Measurements from ENCODE around the gene ZFYVE9.
"Not testable (repeated sequence)": the region's sequence is repeated elsewhere in the genome, so short reads cannot be mapped to it uniquely, and the experiment has no call there.

ZFYVE9 gene, protein sequence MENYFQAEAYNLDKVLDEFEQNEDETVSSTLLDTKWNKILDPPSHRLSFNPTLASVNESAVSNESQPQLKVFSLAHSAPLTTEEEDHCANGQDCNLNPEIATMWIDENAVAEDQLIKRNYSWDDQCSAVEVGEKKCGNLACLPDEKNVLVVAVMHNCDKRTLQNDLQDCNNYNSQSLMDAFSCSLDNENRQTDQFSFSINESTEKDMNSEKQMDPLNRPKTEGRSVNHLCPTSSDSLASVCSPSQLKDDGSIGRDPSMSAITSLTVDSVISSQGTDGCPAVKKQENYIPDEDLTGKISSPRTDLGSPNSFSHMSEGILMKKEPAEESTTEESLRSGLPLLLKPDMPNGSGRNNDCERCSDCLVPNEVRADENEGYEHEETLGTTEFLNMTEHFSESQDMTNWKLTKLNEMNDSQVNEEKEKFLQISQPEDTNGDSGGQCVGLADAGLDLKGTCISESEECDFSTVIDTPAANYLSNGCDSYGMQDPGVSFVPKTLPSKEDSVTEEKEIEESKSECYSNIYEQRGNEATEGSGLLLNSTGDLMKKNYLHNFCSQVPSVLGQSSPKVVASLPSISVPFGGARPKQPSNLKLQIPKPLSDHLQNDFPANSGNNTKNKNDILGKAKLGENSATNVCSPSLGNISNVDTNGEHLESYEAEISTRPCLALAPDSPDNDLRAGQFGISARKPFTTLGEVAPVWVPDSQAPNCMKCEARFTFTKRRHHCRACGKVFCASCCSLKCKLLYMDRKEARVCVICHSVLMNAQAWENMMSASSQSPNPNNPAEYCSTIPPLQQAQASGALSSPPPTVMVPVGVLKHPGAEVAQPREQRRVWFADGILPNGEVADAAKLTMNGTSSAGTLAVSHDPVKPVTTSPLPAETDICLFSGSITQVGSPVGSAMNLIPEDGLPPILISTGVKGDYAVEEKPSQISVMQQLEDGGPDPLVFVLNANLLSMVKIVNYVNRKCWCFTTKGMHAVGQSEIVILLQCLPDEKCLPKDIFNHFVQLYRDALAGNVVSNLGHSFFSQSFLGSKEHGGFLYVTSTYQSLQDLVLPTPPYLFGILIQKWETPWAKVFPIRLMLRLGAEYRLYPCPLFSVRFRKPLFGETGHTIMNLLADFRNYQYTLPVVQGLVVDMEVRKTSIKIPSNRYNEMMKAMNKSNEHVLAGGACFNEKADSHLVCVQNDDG (N-terminal part only)

DNA sequence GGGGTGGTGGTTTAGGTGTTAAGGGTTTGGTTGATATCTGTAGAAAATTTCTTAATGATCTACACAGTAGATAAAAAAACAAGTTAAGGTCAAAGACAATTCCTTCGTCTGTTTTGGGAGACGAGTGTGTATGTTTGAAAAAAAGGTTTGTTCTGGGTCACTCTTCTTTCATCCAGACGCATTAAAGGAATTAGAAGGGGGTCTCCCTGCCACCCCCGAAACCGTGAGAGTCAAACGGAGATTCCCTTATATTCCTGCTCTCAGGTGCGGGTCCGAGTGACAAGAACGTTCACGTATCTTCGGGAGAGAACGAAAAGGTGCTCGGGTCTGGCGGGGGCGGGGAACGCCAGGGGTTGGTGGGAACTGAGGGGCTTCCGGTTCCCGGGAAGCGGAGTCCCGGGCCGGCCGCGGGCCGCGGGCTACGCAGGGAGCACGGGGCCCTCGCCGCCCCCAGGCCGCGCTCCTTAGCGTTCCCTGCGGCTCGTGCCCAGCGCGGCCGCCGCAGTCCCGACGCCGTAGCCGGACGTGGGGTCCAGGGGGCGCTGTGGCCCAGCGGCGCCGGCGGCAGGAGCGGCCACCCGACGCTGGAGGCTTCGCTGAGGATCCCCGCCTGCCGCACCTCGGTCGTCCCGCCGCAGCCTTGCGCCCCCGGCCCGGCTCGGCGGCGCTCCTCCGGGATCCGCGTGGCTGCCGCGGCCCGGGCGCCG, at the start of gene ZFYVE9:
ZFYVE9 (plus strand) TSS at position 577 of the 707 bp plus-strand sequence. CDS start 91,118 bp downstream, outside the sequence.
- peak; percentile 41 to 70 (median 56) for DNase-seq

DNA sequence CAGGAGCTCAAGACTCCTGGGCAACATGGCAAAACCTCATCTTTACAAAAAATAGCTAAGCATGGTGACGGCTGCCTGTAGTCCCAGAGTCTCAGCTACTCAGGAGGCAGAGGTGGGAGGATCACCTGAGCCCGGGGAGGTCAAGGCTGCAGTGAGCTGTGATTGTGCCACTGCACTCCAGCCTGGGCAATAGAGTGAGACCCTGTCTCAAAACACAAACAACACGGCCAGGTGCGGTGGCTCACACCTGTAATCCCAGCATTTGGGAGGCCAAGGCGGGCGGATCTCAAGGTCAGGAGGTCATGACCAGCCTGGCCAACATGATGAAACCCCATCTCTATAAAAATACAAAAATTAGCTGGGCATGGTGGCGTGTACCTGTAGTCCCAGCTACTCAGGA, 47.6 kb upstream of the ZFYVE9 start:
- DNase-seq = not testable (repeated sequence)

DNA sequence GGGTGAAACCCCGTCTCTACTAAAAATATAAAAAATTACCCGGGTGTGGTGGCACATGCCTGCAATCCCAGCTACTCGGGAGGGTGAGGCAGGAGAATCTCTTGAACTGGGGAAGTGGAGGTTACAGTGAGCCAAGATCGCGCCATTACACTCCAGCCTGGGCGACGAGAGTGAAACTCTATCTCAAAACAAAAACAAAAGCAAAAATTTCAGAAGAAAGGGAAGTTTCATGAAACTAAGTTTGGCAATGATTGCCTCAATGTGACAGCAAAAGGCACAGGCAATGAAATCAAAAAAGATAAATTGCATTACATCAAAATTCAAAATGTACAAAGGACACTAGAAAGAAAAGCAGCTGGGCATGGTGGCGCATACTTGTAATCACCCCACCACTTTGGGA, 45.7 kb upstream of the ZFYVE9 start:
- DNase-seq = no peak

DNA sequence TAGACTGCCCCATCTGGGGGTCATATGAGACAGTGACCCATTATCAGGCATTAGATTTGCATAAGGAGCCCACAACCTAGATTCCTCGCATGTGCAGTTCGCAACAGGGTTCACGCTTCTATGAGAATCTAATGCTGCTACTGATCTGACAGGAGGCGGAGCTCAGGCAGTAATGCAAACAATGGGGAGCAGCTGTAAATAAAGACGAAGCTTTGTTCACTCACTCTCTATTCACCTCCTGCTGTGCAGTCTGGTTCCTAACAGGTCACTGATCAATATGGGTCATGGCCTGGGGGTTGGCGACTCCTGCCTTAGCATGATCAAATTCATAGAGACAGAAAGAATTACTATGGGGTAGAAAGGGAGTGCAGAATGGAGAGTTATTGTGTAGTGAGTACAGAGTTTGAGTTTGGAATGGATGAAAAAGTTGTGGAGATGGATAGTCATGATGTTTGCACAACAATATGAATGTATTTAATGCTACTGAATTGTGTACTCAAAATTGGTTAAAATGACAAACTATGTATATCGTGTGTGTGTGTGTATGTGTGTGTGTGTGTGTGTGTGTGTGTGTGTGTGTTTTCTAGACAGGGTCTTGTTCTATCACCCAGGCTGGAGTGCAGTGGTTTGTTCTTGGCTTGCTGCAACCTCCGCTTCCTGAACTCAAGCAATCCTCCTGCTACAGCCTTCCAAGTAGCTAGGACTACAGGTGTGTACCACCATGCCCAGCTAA, 43.6 kb upstream of the ZFYVE9 start:
- DNase-seq = no peak

DNA sequence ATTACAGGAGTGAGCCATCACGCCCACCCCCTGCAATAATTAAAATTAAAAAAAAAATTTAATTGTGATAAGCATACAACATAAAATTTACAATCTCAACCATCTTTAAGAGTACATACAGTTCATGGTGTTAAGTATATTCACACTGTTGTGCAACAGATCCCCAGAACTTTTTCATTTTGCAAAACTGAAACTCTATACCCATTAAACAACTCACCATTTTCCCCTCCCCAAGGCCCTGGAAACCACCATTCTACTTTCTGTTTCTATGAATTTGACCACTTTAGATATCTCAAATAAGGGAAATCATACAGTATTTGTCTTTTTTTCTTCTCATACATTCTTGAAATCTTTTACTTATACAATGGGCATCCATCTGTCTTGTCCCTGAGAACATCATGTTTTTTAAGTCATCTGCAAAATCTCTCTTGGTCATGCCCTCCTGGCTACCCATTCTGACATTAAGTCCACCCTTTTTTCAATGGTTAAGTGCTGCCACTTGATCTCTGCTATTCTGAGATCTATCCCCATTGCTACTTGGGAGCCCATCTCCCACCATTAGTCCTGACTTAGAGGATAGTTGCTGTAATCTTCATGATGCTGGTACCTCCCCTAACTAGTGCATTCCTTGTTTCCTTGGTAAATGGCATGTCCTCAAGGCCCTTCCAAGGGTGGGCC, 39.4 kb upstream of the ZFYVE9 start:
- no peak for DNase-seq

DNA sequence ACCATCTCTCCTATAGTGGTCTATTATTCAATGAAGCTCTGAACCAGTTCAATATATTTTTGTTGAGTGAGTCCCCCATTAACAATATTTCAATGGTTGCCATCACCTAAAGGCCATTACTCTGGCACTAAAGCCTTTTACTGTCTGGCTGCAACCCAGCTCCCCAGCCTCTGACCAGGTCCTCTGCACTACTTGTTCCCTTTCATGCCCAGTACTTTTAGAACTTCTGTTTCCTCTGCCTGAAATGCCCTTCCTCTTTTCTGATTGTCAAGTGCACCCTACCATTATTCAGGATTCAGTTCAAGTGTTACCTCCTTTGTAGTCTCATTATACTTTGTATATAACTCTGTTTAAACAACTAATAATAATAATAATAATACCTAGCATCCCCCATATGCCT, 30.4 kb upstream of the ZFYVE9 start:
- no peak for DNase-seq

DNA sequence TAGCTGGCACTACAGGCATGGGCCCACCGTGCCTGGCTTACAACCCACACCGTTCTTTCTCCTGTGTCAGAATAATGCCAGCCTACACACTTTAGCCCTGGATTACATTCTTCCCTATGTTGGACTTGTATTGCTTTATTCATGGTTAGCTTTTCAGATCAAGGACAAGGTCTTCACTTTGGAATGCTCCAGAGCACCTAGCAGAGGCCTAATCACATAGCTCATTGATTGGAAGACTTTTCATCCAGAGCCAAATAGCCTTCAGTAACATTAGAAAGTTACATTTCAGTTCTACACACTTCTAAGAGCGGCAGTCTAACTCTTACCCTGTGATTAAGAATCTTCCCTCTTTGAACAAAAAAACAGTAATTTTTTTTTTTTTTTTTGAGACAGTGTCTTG, 29.4 kb upstream of the ZFYVE9 start:
- no peak for DNase-seq

DNA sequence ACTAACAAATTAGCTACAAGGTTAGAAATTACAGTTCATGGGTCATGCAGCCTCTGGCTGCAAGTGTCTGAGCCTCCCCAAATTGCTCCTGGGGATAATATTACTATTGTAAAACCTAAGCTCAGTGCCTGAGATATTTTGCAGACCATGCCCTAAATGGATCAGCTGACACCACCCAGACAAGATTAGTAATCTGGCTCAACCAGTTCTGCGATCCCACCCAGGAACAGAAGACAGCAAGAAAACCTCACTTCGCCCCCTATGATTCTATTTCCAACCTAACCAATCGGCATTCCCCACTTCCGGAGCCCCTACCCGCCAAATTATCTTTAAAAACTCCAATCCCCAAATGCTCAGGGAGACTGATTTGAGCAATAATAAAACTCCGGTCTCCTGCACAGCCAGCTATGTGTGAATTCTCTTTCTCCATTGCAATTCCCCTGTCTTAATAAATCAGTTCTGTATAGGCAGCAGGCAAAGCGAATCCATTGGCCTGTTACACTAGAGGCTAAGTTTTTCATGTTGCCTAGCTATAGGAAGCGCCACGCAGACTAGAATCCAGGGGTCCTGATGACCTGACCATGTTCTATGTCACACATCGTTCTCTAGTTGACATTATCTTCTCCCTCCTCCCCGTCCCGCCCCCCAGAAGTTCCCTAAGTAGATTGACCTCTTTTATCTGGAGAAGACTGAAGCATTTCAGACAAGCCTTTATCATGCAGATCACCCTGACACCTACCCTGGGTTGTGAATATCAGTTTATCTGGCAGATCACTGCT, 22.4 kb upstream of the ZFYVE9 start:
- no peak for DNase-seq

DNA sequence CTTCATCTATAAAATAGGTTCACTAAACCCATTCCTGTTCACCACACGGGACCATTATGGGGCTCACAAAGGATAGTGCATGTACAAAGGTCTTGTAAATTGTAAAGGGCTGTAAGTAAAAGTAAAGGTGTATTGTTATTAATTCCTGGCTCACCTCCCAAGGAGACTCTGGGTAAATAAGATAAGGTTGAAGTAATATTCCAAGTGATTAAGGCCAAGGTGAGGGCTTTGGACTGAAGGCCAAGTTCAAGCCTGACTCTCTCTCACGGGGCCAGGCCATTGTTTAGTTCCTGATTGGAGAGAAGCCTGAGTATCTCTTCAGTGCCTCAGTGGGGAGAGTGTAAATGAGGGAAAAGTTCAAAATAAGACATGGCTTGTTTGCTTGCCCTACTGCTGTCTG, 19.5 kb upstream of the ZFYVE9 start:
- no peak for DNase-seq

DNA sequence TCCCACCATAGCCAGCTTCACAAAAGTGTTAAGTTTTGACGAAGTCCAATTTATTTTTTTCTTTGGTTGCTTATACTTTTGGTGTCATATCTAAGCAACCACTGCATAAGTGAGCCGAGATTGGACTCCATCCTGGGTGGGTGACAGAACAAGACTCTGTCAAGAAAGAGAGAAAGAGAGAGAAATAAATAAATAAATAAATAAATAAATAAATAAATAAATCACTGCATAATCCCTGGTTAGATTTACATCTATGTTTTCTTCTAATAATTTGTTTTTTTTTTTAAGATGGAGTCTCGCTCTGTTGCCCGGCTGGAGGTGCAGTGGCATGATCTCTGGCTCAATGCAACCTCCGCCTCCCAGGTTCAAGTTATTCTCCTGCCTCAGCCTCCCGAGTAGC, 18.3 kb upstream of the ZFYVE9 start:
- DNase-seq = no peak

DNA sequence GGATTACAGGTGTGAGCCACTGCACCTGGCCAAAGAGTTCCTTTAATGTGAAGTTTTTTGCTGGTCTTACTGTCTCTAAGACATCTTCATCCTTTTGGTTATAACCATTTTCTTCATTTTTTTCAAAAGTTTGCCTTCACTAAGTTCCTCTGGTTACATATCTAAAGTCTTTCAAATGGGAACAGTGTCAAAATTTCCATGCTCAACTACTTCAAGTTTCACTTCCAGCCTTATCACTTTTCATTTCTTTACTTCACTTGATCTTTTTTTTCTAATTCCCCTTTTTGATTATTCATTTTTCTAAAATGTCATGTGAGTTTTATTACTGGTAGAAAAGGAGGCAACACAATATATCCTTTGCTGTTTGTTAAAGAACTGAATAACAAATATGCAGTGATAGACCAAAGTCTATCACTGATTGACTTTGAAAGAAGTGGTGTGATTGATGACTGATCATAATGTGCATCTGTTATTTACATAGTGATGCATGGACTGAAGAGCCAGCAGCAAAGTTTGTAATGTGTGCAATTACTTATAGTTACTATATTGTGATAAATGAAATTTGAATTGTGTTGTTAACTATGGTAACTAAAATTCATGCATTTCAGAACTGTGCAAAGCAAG, 16.0 kb upstream of the ZFYVE9 start:
- no peak for DNase-seq

DNA sequence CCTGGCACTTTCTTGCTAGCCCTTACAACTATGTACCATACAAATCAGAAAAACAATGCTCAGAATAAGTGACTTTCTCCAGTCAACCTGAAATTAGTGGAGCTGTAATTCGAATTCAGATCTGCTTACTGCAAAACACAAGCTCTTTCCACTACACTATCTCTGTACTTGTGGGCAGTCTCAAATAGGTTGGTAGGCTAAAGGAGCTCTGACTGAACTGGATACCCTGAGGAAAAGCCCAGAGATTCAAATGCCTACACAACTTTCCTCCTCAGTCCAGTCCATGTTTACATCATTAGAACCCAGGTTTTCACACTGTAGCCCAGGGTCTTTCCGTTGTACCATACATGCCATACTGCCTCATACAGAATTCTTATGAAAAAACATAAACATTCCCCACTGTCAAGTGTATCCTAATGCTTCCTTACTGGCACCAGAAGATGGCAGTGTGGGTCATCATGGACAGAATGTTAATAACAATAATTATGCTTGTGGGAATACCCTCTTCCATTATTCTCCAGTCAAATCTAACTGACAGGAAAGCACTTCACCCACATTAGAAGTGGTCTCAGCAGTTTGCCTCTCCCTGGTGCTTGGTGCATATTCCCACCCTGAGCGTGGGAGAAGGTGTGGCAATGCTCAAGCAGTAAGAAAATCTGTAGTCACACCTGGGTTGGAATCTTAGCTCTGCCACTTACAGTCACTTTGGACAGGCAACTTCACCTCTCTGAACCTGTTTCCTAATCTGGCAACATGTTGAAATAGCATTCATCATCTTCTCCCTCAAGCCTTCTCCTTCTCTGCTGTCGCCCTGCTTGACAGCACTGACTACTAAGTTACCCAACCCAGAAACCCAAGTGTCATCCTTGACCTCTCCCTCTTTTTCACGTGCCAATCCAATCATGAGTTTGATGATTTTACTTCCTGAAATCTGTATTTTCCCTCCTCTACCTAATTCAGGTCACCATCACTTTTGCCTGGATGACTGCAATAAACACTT, 14.4 kb upstream of the ZFYVE9 start:
- DNase-seq = peak in 1 of 6 experiments; percentile 5

DNA sequence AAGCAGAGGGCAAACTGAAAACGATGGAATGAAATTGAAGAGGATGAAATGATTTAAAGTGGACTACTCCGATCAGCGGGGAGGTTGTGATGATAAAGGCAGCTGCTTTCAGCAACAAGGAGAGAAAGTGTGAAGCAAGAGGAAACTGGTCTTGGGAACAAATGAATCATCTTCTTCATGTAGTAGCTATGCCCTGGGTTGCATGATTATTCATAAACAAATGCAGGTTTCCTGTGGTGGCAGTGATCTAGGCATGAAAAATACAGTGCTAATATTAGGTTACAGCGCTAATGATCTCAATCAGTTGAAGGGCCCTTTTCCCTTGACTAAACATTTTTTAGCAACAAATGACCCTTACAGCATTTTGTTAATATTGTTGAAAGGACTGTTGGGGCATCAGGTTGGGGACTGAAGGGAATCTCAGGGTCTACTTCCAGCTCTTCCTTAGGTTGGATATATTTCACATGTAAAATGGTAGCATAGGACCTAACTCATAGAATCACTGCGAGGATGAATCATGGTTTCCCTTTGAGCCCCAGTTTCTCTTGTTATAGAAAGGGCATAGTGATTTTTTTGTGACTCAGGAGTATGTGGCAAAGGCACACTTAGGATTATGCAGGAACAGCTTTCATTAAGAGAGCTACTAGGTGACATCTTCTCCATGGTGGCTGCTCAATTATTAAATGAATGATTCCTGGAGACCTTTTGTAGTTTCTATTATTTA, 1.9 kb upstream of the ZFYVE9 start:
- no peak for DNase-seq

DNA sequence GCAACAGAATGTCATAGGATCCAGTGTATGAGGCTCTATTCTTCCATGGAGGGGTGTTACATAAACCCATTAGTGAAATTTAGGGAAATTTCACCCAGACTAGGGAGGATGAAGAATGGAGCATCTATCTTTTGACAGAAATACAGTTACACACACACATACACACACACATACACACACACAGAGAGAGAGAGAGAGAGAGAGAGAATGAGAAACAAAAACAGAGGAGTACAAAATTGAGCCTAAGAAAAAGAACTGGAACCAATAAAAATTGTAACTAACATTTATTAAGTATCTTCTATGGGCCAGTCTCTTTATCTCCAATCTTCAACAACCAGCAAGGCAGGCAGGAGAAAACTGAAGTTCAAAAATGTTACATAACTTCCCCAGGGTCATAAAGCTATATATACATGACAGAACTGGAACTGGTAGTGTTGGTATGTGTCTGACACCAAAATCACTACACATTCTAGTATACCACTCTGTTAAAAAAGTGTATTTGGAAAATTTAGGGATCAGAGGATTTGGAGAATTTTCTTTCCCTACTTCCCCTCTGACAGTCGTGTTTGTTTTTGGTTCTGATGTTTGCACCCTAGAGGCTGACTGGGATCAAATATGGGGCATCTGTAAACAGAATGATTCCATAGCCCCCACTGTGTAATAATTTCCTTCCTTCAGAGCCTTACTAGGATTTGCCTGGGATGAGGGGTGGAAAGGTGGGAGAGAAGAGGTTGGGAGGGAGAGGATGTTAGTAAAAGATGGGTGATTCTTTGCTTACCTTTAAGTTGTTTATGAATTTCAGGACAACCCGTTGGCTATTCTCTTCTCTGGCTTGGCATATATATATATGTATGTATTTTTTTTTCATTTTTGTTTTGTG, 1.0 kb upstream of the ZFYVE9 start:
- DNase-seq = peak in 1 of 6 experiments; percentile 9

DNA sequence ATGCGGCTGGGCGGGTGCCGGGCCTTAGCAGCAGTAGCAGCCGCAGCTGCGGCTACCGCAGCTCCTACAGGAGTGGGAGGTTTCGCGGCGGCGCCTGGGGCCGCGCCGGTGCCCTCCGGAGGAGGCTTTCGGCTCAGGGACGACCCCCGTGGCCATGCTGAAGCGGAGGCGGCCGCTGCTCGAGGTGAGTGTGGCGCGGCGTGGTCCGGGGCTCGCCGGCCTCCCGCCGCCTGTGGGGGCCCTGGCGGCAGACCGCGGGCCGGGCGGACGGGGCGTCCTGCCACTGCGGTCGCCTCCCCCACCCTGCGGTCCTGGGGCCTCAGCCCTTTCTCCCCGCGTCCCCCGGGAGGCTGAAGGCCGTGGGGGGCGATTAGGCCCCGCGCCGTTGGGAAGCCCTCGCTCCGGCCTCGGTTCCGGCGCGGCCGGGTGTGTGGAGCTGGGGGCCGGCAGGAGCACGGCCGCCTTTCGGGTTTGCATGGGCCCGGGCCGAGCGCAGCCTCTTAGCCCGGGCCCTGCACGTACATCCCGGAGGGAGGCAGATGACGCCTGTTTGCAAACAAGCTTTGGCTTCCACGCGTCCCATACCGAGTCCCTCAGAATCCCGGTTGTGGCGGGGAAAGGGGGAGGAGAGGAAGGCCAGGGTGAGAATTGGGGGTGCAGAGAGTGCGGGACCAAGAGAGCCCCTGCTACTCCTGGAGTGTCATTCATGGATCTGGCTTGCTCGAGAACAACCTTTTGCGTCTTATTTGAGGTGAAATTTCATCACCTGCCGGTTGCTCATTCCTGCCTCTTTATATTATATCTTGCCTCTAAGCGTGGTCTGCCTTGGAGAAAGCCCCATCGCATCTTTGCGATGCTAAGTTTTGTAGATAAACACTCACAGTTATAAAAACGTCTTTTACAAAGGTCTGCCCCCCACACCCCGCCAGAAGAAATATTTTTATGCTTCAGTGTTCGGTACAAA, 613 bp downstream of the ZFYVE9 start:
- peak in 3 of 6 experiments; percentile 29 to 61 (median 37) for DNase-seq

DNA sequence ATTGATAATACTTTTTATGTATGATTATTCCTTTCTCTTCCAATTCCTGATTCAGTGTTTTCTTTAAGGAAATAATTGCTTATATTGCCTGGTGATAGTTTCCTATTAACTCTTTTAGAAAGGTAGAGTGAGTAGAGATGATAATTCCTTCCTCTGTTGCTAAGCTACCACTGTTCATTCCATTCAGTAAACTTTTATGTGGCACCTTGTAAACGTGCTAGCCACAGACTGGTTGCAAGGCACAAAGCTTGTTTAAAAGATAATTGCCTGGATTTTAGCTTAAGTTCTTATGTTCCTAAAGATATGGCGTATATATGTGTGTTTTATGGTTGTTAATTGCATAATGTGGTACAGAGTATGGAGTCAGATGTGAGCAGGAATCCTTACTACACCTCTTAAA, 3.2 kb downstream of the ZFYVE9 start:
- no peak for DNase-seq
